HCT116 (cell line): ENCODE data around the gene RILPL1. TPM values are rescaled to one million over a fixed set of nuclear protein-coding genes. Genes with fewer than 3 reads are reported as not detected.

ENCODE experiments used
- ATAC-seq: fragments of 200-7000 bp; cut with Tn5 transposase; 2 replicates; pipeline ENCODE4 v1.9.1; 2020; ENCODE audit warnings: mild to moderate bottlenecking, moderate library complexity
- BruUV-seq: library from RNA; stranded (reverse); fragments of 400-500 nt; replicated peaks from 2 replicates; lab custom pipeline; 2021; lab: Mats Ljungman, UMichigan
- CTCF ChIA-PET: fragments of 300-600 bp; sonication (Branson Sonifier 250); formaldehyde crosslinking; loops from one replicate; lab custom pipeline; 2021; ENCODE audit warnings: antibody characterized with exemption; lab: Charles Lee
- POLR2A ChIA-PET: fragments of 300-600, 350-600 bp; sonication (Branson Sonifier 250); formaldehyde crosslinking; loops from one replicate; lab custom pipeline; 2021; ENCODE audit warnings: antibody characterized with exemption; lab: Charles Lee
- RAD21 ChIA-PET, 2 experiments: fragments of 300-600 bp; sonication (Branson Sonifier 250); formaldehyde crosslinking; loops; one replicate each; lab custom pipeline; 2023; ENCODE audit warnings: low total read pairs in 2 of 2; ENCODE audit not compliant: uncharacterized antibody in 2 of 2, unreplicated experiment in 2 of 2, low non-redundant PET in 1 of 2; lab: Charles Lee
- DNase-seq: peaks from one replicate; pipeline ENCODE4 v3.0.0-alpha.2; 2010; ENCODE audit warnings: low read depth, low spot score
- H2AFZ ChIP-seq: fragments of 200-600 bp; shearing (Covaris generic), sonication (generic); 2 replicates; pipeline ENCODE4 v1.6.1; 2017; ENCODE audit warnings: low read depth, mixed run types, mixed read lengths, antibody characterized with exemption, low read length; ENCODE audit not compliant: poor library complexity, severe bottlenecking
- H3K27ac ChIP-seq: 2 replicates; pipeline ENCODE4 v1.5.1; 2012; ENCODE audit warnings: low read depth, low read length
- H3K27me3 ChIP-seq: fragments of 200-600 bp; sonication (generic); 2 replicates; pipeline ENCODE4 v1.6.1; 2016; ENCODE audit warnings: mixed run types, low read length, mixed read lengths; ENCODE audit not compliant: insufficient read depth
- H3K36me3 ChIP-seq, 2 experiments: fragments of 200-500 bp in 1 of 2; fragments of 200-600 bp in 1 of 2; sonication (Bioruptor generic) in 1 of 2; sonication (generic) in 1 of 2; 2 replicates each; pipeline versions ENCODE4 v1.5.1 to v1.6.1; 2014 to 2016; ENCODE audit warnings: low read length in 2 of 2, inconsistent platforms in 1 of 2, mixed read lengths in 1 of 2, mixed run types in 1 of 2; ENCODE audit not compliant: insufficient read depth in 2 of 2, control insufficient read depth in 1 of 2
- H3K4me1 ChIP-seq, 2 experiments: fragments of 200-600 bp in 1 of 2; sonication (generic) in 1 of 2; 2 replicates each; pipeline versions ENCODE4 v1.5.1 to v1.6.1; 2012 to 2017; ENCODE audit warnings: low read length in 2 of 2, inconsistent platforms in 1 of 2, mild to moderate bottlenecking in 1 of 2, mixed read lengths in 1 of 2, mixed run types in 1 of 2, moderate library complexity in 1 of 2; ENCODE audit not compliant: insufficient read depth in 2 of 2, control insufficient read depth in 1 of 2
- H3K4me2 ChIP-seq: fragments of 200-600 bp; sonication (generic); 2 replicates; pipeline ENCODE4 v1.6.1; 2017; ENCODE audit warnings: mixed run types, low read length, mixed read lengths
- H3K4me3 ChIP-seq, 2 experiments: fragments of 200-600 bp in 1 of 2; sonication (generic) in 1 of 2; replicated peaks in 1 of 2; 2 replicates each; pipeline ENCODE4 v1.5.1; 2011 to 2016; ENCODE audit warnings: low read length in 2 of 2, control low read depth in 1 of 2, low read depth in 1 of 2, mild to moderate bottlenecking in 1 of 2, mixed read lengths in 1 of 2, mixed run types in 1 of 2
- H3K79me2 ChIP-seq: fragments of 200-600 bp; sonication (generic); 2 replicates; pipeline ENCODE4 v1.6.1; 2017; ENCODE audit warnings: mild to moderate bottlenecking, mixed run types, low read length, moderate library complexity, mixed read lengths; ENCODE audit not compliant: insufficient read depth
- H3K9ac ChIP-seq: fragments of 200-600 bp; sonication (generic); 2 replicates; pipeline ENCODE4 v1.6.1; 2016; ENCODE audit warnings: low read length, mixed read lengths
- H3K9me2 ChIP-seq: fragments of 200-600 bp; sonication (generic), shearing (Covaris generic); 2 replicates; pipeline ENCODE4 v1.6.1; 2017; ENCODE audit warnings: mixed run types, mild to moderate bottlenecking, moderate library complexity; ENCODE audit not compliant: insufficient read depth
- H3K9me3 ChIP-seq, 2 experiments: fragments of 200-500 bp in 1 of 2; fragments of 200-600 bp in 1 of 2; sonication (Bioruptor generic) in 1 of 2; sonication (generic) in 1 of 2; 2 replicates each; pipeline ENCODE4 v1.6.1; 2014 to 2017; ENCODE audit warnings: low read length in 2 of 2, mixed read lengths in 2 of 2, inconsistent platforms in 1 of 2, low read depth in 1 of 2, mild to moderate bottlenecking in 1 of 2, mixed run types in 1 of 2, moderate library complexity in 1 of 2; ENCODE audit not compliant: control insufficient read depth in 1 of 2, insufficient read depth in 1 of 2
- H4K20me1 ChIP-seq: fragments of 200-600 bp; sonication (generic), shearing (Covaris generic); 2 replicates; pipeline ENCODE4 v1.6.1; 2017; ENCODE audit warnings: mixed run types, mild to moderate bottlenecking, moderate library complexity; ENCODE audit not compliant: insufficient read depth
- CBX3 ChIP-seq: IDR thresholded peaks from 2 replicates; pipeline ENCODE4 v1.6.1; 2012; ENCODE audit warnings: low read depth
- EGR1 ChIP-seq: IDR thresholded peaks from 2 replicates; pipeline ENCODE4 v1.6.1; 2012; ENCODE audit warnings: low read depth
- ELF1 ChIP-seq: IDR thresholded peaks from 2 replicates; pipeline ENCODE4 v1.6.1; 2012; ENCODE audit warnings: low read depth, borderline replicate concordance
- EZH2 ChIP-seq: fragments of 200-600 bp; sonication (generic); IDR thresholded peaks from 2 replicates; pipeline ENCODE4 v1.6.1; 2017; ENCODE audit warnings: antibody characterized with exemption, mixed run types
- FOSL1 ChIP-seq: IDR thresholded peaks from 2 replicates; pipeline ENCODE4 v1.6.1; 2012; ENCODE audit warnings: low read depth
- JUND ChIP-seq: IDR thresholded peaks from 2 replicates; pipeline ENCODE4 v1.6.1; 2012
- POLR2A ChIP-seq: IDR thresholded peaks from 2 replicates; pipeline ENCODE4 v1.7.0; 2011; ENCODE audit warnings: borderline replicate concordance; ENCODE audit not compliant: insufficient read depth, insufficient read length; ENCODE audit errors: extremely low read depth
- SIN3A ChIP-seq: IDR thresholded peaks from 2 replicates; pipeline ENCODE4 v1.6.1; 2012; ENCODE audit warnings: low read depth
- SP1 ChIP-seq: IDR thresholded peaks from 2 replicates; pipeline ENCODE4 v1.6.1; 2012; ENCODE audit warnings: low read depth
- SRF ChIP-seq: IDR thresholded peaks from 2 replicates; pipeline ENCODE4 v1.6.1; 2012; ENCODE audit warnings: low read depth
- TCF7L2 ChIP-seq: IDR thresholded peaks from 2 replicates; pipeline ENCODE4 v1.7.0; 2011; ENCODE audit warnings: borderline replicate concordance, inconsistent platforms; ENCODE audit not compliant: insufficient read depth, insufficient read length; ENCODE audit errors: extremely low read depth
- YY1 ChIP-seq: IDR thresholded peaks from 2 replicates; pipeline ENCODE4 v1.6.1; 2011; ENCODE audit warnings: low read length, low read depth, moderate library complexity, mild to moderate bottlenecking; ENCODE audit not compliant: insufficient replicate concordance; ENCODE audit errors: extremely low read depth
- ZNF274 ChIP-seq: fragments of 200-500 bp; sonication (Bioruptor generic); IDR thresholded peaks from 2 replicates; pipeline ENCODE4 v1.6.1; 2014; ENCODE audit warnings: mild to moderate bottlenecking, low read depth, low read length, inconsistent platforms
- intact Hi-C: fragments of 100-400 bp; cut with micrococcal nuclease; formaldehyde crosslinking; loops from 2 replicates; pipeline ENCODE4 v1.10.0; 2022
- total RNA-seq: library from RNA; stranded (reverse); gene quantifications from one replicate; pipeline ENCODE4 v1.2.1, GENCODE V29; 2021; ENCODE audit not compliant: unreplicated experiment
- TF ChIP-seq, protein P1 (sequence below): IDR thresholded peaks from 2 replicates; pipeline ENCODE4 v1.6.1; 2011; ENCODE audit warnings: mild to moderate bottlenecking, low read length, moderate library complexity; ENCODE audit not compliant: insufficient replicate concordance; ENCODE audit errors: extremely low read depth
- TF ChIP-seq, protein P2 (sequence below), 3 experiments: fragments of 200-600 bp in 1 of 3; sonication (generic) in 1 of 3; IDR thresholded peaks in 2 of 3; conservative IDR thresholded peaks in 1 of 3; 2 replicates each; pipeline ENCODE4 v1.5.1; 2012 to 2017; ENCODE audit warnings: low read depth in 2 of 3, low read length in 2 of 3, antibody characterized with exemption in 1 of 3, borderline replicate concordance in 1 of 3, control low read depth in 1 of 3, mild to moderate bottlenecking in 1 of 3, mixed read lengths in 1 of 3, mixed run types in 1 of 3, moderate library complexity in 1 of 3; ENCODE audit not compliant: insufficient read depth in 1 of 3
- TF ChIP-seq, protein P3 (sequence below): IDR thresholded peaks from 2 replicates; pipeline ENCODE4 v1.6.1; 2012
- TF ChIP-seq, protein P4 (sequence below): IDR thresholded peaks from 2 replicates; pipeline ENCODE4 v1.6.1; 2012

The RILPL1 gene
- total RNA-seq, 1 experiment from 2014 or later = 11.8 TPM

DNA sequence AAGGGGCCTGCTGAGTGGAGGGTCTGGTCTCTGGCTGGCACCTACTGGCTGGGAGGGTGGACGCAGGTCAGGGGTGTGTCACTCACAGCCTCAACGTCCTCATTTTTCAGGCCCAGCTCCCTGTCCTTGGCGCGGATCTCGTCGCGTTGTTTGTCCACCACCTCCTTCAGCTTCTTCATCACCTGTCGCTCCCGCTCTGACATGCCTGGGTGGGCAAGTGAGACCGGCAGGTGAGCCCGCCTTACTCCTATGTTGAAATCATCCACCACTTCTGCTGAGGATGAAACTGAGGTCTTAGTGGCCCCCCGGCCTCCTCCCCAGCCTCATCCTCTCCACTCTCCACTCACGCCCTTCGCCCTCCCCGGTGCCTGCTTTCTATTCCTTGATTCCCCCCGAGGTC, 34.2 kb downstream of the RILPL1 start:
- no peaks in the 10 kb centered on the region for H3K9me3 ChIP-seq
- H3K27me3 ChIP-seq = no peaks in the 10 kb centered on the region
- H3K27ac ChIP-seq = no peak overlapping the region
- H3K4me1 ChIP-seq = no peaks in the 10 kb centered on the region
- ChIA-PET RAD21 (no interaction called here), POLR2A (no interaction called here), CTCF (no interaction called here)
- H3K36me3 ChIP-seq = no peaks in the 10 kb centered on the region; a peak in 2 of 4 replicates
- H3K79me2 ChIP-seq = no peaks in the 10 kb centered on the region
- H3K4me2 ChIP-seq = no peak overlapping the region
- no TSS peak for BruUV-seq
- no peaks in the 10 kb centered on the region for H4K20me1 ChIP-seq
- H3K9ac ChIP-seq = no peak overlapping the region
- no peak overlapping the region for H3K4me3 ChIP-seq
- no peak overlapping the region for H2AFZ ChIP-seq
- DNase-seq (no peak), ATAC-seq (no peak)
- intact Hi-C loops = no loop called here
- no peaks in the 10 kb centered on the region for H3K9me2 ChIP-seq
- no peak for TF ChIP-seq EGR1

DNA sequence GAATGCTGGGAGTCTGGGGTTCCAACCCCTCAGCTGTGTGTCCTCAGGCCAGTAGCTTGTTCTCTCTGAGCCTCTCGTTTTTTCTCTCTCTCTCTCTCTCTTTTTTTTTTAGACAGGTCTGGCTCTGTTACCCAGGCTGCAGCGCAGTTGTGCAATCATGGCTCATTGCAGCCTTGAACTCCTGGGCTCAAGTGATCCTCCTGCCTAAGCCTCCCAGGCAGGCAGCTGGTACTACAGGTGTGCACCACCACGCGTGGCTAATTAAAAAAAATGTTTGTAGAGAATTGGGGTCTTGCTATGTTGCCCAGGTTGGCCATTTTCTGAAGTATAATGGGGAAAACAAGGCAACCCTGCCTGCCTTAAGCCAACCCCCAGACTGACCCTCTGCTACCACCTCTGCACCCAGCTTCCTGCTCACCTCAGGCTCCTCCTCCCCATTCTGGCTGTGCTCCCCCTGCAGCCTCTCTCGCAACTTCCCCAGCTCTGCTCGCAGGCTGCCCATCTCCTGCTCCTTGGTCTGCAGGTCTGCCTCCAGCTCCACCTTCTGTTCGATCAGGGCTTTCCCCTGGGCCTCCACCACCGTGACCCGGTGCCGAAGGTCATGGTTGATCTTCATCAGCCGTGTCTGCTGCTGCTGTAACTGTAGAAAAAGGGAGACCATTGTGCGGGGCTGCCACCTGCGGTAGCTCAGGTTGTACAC, 35.2 kb downstream of the RILPL1 start:
- POLR2A ChIA-PET = no interaction called here
- RAD21 ChIA-PET = no interaction called here
- intact Hi-C loops = no loop called here
- TF ChIP-seq EGR1 (no peak), SRF (no peak), TCF7L2 (no peak), ZNF274 (no peak), JUND (no peak), YY1 (no peak), SIN3A (no peak), FOSL1 (no peak), ELF1 (no peak), POLR2A (no peak), EZH2 (no peak), SP1 (no peak), CBX3 (no peak)
- TF ChIP-seq, protein P1, sequence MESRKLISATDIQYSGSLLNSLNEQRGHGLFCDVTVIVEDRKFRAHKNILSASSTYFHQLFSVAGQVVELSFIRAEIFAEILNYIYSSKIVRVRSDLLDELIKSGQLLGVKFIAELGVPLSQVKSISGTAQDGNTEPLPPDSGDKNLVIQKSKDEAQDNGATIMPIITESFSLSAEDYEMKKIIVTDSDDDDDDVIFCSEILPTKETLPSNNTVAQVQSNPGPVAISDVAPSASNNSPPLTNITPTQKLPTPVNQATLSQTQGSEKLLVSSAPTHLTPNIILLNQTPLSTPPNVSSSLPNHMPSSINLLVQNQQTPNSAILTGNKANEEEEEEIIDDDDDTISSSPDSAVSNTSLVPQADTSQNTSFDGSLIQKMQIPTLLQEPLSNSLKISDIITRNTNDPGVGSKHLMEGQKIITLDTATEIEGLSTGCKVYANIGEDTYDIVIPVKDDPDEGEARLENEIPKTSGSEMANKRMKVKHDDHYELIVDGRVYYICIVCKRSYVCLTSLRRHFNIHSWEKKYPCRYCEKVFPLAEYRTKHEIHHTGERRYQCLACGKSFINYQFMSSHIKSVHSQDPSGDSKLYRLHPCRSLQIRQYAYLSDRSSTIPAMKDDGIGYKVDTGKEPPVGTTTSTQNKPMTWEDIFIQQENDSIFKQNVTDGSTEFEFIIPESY = no peak
- TF ChIP-seq, protein P2, sequence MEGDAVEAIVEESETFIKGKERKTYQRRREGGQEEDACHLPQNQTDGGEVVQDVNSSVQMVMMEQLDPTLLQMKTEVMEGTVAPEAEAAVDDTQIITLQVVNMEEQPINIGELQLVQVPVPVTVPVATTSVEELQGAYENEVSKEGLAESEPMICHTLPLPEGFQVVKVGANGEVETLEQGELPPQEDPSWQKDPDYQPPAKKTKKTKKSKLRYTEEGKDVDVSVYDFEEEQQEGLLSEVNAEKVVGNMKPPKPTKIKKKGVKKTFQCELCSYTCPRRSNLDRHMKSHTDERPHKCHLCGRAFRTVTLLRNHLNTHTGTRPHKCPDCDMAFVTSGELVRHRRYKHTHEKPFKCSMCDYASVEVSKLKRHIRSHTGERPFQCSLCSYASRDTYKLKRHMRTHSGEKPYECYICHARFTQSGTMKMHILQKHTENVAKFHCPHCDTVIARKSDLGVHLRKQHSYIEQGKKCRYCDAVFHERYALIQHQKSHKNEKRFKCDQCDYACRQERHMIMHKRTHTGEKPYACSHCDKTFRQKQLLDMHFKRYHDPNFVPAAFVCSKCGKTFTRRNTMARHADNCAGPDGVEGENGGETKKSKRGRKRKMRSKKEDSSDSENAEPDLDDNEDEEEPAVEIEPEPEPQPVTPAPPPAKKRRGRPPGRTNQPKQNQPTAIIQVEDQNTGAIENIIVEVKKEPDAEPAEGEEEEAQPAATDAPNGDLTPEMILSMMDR (IDR thresholded peaks at IDR 0.05 in 2 of 3, conservative IDR thresholded peaks at IDR 0.05 in 1 of 3; ENCODE audit: borderline replicate concordance in 1 of 3, insufficient read depth in 1 of 3, low read depth in 2 of 3, low read length in 2 of 3) = no peak
- TF ChIP-seq, protein P3, sequence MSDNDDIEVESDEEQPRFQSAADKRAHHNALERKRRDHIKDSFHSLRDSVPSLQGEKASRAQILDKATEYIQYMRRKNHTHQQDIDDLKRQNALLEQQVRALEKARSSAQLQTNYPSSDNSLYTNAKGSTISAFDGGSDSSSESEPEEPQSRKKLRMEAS = no peak
- TF ChIP-seq, protein P4, sequence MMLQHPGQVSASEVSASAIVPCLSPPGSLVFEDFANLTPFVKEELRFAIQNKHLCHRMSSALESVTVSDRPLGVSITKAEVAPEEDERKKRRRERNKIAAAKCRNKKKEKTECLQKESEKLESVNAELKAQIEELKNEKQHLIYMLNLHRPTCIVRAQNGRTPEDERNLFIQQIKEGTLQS = no peak

More for the DNA sequence above, 35.2 kb downstream of the RILPL1 start:
- H3K4me1 ChIP-seq = no peaks in the 10 kb centered on the region
- no peaks in the 10 kb centered on the region for H3K9me2 ChIP-seq
- H3K4me2 ChIP-seq = no peak overlapping the region
- no peak overlapping the region for H2AFZ ChIP-seq
- H3K4me3 ChIP-seq = no peak overlapping the region
- ATAC-seq (no peak), DNase-seq (no peak)
- no peaks in the 10 kb centered on the region for H3K27me3 ChIP-seq
- no peaks in the 10 kb centered on the region for H3K9me3 ChIP-seq
- no TSS peak for BruUV-seq
- H4K20me1 ChIP-seq = no peaks in the 10 kb centered on the region
- no peaks in the 10 kb centered on the region; a peak in 2 of 4 replicates for H3K36me3 ChIP-seq
- no peak overlapping the region for H3K27ac ChIP-seq
- H3K9ac ChIP-seq = no peak overlapping the region
- CTCF ChIA-PET = no interaction called here
- H3K79me2 ChIP-seq = no peaks in the 10 kb centered on the region
